HG03457 (cell line): Measurements from ENCODE around the gene GPM6B.

Experiments
- ATAC-seq: cut with Tn5 transposase; IDR thresholded peaks from one replicate; pipeline ENCODE4 v1.9.1; 2021; ENCODE audit warnings: moderate number of reproducible peaks; ENCODE audit not compliant: unreplicated experiment

GPM6B gene, protein sequence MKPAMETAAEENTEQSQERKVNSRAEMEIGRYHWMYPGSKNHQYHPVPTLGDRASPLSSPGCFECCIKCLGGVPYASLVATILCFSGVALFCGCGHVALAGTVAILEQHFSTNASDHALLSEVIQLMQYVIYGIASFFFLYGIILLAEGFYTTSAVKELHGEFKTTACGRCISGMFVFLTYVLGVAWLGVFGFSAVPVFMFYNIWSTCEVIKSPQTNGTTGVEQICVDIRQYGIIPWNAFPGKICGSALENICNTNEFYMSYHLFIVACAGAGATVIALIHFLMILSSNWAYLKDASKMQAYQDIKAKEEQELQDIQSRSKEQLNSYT

DNA sequence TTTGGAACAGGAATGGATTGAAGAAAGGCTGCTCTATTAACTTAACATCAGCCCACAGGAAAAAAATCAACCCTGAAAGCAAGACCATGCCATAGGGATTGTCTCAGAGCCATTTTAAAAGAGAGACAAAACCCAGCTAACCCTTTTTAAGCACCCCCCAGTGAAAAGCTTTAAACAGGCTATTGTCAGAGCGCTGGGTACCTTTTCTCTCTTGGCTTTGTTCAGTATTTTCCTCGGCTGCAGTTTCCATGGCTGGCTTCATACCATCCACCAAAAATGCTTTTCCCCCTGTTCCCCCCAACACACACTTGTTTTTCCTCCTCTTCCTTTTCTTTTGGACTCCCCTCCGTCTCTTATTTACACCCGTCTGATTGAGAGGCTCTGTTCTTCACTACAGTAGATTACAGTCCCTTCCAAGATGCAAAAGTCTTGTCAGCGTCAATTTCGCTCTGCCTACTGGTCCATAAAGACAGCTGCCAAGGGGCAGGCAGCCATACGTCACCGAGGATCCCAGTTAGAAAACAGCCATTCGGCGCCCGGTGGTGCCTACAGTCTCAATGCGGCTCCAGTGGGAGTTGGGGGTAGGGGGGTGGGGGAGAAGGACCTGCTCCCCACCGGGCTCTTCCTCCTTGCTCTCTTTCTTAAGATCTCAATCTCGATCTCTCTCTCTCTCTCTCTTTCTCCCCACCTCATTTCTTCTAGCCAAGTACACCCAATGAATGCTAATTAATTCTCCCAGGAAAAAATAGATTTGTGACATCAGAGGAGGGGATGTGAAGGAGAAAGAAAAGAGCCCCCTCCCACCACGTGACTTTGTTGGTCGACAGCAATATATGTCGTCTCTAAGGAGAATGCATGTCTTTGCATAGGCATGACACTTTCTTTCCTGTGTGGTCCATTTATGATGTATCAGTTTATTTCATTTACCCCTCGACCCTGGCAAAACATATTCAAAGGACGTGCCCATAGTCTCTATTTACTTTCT lies at the start of gene GPM6B:
Gene GPM6B, minus strand, starts transcription at position 451 of the 985 bp plus-strand sequence. Its CDS starts 189 bp downstream, at position 262.
- ATAC-seq: no peak

- ATAC-seq: no peak
These were observed 47.4 kb upstream of the GPM6B start for GRCh38 chrX:13864264-13864663.

DNA sequence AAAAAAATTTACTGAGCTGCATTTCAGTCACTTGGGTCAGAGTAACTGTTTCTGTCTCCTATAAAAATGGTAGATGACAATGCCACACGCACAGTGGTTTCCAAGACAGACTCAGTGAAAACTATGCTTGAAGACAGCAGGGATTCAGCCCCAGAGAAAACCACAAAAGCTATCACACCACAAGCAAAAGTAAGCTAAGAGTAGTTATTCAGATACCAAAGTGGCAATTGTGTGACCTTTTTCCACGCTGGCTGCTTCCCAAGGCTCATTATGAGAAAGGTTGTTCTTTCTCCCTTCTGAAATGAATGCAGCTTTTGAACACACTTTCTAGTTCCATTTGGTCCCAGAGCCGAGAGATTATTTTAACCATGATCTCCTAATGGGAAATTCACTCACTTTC lies 46.4 kb upstream of the GPM6B start:
- no peak for ATAC-seq

DNA sequence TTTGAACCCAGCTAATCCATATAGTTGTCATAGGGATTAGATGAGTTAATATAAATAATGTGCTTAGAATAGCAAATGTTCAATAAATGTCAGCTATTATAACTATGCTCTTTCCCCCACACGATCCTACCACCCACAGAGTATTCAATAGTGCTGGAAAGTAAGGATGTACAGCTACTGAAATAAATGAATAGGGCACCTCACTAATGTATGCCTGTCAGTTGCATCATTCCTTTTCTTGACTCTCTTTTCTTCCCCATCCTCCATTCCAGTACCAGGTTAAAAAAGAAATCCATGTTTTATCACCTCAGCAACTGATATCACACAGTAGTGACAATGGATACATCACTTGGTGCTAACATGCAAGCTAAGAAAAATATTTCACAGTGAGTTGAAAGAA lies 42.8 kb upstream of the GPM6B start:
- no peak for ATAC-seq

GRCh38 chrX:13857804-13858203 lies 40.9 kb upstream of the GPM6B start:
- no peak for ATAC-seq

DNA sequence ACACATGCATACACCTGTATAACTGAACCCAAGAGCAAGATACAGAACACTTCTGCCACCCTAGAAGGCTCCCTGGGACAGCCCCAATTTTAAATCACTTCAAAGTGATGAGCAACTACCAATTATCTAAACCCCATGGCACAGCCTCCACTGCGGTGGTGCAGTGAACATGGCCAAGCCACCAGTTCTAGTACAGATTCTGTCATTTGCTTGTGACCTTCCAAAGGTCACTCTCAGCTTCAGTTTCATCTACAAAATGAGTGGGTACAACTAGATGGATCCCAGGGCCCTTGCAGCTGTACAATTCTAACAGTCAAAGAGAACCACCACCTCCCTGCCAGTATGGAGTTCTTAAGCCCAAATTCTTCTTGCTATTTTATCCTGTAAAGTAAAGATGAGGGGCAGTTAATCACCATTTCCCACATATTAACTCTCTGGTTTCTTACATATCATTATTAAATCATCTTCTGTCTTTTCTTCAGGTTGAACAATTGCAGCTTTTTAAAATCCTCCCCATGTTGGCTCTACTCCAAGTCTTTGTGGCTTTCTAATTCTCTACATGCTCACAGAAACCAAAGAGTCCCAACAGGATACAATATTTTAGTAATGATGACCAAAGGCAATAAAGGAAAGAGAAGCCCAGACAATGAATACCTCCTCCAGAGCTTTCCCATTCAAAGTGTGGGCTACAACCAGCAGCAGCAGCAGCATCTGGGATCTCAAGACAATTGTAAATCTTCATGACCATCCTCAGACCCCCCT lies 39.0 kb upstream of the GPM6B start:
- ATAC-seq: no peak

DNA sequence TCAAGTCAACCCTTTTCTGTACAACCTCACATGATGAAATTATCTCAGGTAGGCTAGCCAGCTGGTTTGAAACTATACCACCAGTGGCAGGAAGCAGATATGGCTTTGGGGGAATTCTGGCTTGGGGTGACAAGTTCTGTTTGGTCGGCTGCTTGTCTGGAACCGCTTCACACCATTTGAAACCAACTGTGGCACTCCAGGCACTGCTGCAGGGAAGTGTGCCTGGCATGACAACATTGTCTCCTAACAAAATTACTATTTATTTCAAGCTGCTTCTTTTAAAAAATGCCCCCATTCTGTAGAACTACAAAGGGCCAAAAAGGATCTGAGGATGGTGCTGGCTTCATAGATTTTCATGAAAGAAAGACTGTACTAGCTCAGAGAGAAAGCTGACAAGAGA lies 37.1 kb upstream of the GPM6B start:
- ATAC-seq: no peak

- ATAC-seq: no peak
These were observed 35.3 kb upstream of the GPM6B start for GRCh38 chrX:13852001-13852695.

DNA sequence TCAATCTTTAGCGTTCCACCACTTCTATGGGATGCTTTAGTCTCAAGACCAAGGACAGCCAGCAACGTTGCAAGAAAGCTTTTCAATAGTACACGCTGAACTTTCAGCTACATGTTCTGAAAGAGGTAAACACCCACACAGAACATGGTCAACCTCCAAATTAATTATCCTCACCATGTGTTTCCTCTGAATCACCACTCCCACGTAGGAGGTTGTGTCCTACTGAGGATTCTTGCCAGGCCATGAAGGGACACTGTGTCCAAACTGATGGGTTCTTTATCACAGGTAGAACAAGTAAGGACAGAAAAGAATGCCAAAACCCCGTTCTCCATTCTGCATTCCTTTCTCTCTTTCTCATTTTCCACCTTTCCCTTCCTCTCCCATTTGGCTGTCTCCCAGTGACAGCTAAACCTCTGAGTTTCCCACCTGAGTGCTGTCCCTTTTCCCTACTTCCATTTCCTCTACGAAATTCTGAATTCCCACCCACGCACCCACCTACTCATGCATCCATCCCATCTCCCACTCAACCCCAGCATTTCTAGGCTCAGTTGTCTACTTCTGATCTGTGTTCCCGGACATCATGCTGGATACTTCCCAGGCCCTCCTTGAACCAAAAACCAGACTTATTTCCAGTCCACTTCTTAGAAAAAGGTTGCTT lies 29.0 kb upstream of the GPM6B start:
- no peak for ATAC-seq

DNA sequence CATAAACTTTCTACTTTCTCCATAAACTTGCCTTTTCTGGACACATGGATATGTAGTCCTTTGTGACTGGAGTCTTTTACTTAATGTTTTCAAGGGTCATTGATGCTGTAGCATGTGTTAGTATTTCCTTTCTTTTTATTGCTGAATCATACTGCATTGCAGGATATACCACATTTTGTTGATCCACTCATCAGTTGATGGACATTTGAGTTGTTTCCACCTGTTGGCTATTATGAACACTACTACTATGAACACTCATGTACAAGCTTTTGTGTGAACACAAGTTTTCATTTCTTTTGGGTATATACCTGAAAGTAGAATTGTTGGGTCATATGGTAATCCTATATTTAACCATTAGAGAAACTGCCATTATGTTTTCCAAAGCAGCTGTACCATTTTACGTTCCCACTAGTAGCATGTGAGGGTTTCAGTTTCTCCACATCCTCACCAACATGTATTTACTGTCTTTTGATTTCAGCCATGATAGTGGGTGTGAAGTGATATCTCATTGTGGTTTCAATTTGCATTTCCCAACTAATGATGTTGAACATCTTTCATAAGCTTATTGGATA lies 26.3 kb upstream of the GPM6B start:
- no peak for ATAC-seq

GRCh38 chrX:13840121-13840520 lies 23.2 kb upstream of the GPM6B start:
- no peak for ATAC-seq

DNA sequence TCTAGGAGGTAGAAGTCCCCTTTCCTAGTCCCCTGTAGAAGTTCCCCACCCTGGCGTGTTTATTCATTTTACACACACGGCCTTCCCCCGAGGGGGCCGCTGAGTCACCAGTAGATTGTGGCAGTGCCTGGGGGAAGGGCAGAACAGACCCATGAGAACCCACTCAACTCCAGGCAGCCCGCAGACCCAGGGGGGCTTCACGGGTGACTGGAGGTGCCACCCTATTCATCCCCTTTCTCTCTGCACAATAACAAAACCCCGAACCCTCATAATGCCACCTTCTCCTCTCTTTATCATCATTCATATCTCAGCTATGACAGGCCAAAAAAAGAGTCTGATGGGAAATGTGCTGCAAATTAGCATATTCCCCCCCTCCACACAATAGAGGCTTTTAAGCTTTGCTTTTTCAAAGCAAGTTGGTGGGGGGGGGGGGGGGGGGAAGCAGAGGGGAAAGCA lies 20.4 kb upstream of the GPM6B start:
- no peak for ATAC-seq

- no peak for ATAC-seq
These were observed 19.7 kb upstream of the GPM6B start for GRCh38 chrX:13836575-13836974.

DNA sequence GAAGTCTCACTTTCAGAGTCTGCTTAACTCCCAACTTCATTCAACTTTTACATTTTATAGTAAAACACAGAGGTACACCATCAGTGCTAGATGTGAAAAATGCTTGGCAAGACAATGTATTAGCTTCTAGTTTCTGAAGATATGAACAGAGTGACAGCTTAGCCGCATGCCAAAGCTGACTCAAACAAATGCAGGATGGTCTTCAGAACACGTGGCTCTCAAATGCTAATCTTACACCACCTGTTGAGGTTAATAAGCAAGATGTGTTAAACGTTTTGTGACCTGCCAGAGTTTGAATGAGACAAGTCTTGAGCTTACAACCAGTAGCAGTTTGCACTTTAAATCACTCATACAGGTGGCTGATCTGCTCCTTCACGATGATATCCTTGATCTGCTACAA lies 18.9 kb upstream of the GPM6B start:
- no peak for ATAC-seq

DNA sequence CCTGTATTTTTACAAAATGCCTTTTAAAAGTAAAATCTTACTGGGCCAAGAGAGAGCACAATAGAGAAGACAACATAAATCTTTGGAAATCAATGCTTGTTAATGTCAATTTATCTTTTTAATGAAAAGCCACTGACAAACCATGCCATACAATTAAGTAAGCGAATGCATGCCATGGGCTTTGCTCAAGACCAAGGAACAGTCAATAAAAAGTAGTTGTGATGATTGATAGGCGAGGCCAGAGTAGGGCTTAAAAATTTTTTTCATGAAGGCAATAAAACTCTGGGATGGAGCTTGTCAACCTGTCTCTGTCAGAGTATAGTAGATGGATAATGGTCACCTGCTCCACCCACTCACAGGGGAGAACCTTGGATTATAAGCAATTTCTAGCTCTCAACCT lies 17.5 kb upstream of the GPM6B start:
- no peak for ATAC-seq

DNA sequence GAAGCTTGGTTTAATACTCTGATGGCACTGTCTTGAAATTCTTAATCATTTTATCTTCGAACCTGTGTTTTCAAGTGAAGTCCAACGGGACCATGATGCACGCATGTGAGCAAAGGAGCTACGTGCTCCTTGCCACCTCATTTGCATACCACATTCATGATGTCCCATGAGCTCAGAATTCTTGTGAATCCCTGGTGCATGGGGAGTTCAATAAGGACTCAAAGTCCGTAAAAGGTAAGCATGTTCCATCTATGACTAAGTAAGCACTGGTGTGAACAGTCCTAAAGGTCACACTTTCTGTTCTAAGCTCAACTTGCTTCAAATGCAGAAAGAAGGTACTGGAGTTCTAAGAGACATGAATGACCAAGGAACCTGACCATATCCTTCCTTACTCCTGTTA lies 13.1 kb upstream of the GPM6B start:
- no peak for ATAC-seq

DNA sequence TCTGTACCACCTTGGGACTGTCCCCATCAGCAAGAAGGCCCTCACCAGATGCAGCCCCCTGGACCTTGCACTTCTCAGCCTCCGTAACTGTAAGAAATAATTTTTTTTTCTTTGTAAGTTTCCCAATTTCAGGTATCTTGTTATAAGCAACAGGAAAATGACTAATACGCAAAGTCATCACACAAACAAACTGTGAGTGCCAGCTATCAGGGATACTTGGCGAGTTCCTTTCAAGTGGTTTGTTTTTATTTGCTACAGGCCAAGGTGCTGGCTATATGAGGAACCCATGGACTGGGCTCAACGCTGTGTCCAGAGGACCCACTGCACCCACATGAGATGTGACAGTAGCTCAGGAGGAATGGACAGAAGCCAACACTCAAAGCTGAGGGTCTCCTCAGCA lies 11.5 kb upstream of the GPM6B start:
- no peak for ATAC-seq

DNA sequence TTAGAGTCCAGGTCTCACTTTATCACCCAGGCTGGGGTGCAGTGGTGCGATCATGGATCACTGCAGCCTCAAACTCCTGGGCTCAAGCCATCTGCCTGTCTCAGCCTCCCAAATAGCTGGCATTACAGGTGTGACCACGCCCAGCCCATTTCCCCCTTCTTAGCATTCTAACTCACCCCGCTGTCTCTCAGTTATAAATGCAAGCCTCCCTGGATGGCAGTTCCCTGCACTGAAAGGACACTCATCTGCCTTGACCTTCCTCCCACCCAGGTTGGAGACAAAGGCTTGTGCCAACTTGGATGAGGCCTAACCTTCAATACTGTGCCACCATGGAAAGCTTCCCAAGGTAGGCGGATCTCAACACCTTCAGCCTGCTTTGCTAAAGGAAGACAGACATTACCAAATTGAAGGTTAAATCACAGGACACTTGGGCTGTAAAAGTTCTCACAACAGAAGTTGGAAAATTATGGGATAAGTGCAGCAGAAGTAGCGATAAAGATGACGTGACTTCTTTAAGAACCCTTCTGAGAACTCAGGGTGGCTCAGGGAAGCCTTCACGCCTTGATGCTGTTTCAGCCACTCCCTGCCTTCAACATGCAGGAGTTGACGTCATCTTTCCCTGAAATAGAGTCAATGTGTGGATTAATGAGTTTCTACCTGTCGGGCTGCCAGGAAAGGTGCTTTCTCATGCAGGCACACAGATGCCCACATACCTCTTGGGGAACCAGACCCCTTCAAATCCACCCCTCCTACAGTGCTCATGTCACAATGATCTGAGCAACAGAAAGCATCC lies 10.6 kb upstream of the GPM6B start:
- no peak for ATAC-seq

DNA sequence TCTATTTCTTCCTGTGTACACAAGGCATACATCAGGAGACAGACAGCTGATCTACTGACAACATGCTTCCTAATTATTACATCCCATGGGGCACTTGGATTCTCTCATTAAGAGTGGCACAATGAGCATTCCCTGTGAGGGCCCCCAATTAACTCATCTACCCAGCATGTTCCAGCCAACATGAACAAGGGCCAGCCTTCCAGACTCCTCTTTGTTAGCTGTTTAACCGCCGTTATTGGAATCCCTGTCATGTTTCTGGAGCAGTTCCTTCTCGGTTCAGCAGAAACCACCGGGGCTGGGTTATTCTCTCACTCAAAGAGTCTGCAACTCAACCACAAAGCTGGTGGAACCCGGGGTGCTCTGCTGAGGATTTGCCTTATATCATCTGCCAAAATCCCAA lies 9.9 kb upstream of the GPM6B start:
- no peak for ATAC-seq
